ENCODE results near the gene ZNF593.

ZNF593 gene

DNA sequence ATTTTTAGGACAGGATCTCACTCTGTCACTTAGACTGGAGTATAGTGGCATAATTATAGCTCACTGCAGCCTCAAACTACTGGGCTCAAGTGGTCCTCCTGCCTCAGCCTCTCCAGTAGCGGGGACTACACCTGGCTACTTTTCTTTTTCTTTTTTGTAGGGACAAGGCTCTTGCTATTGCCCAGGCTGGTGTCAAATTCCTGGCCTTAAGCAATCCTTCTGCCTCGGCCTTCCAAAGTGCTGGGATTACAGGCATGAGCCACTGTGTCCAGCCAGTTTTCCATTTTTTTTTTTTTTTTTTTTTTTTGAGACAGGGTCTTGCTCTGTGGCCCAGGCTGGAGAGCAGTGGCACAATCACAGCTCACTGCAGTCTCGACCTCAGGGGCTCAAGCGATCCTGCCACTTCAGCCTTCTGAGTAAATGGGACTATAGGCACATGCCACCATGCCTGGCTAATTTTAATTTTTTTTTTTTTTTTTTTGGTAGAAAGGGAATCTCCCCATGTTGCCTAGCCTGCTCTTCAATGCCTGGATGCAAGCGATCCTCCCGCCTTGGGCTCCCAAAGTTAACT lies 43.7 kb downstream of the ZNF593 start:
- DNase-seq = no peak

DNA sequence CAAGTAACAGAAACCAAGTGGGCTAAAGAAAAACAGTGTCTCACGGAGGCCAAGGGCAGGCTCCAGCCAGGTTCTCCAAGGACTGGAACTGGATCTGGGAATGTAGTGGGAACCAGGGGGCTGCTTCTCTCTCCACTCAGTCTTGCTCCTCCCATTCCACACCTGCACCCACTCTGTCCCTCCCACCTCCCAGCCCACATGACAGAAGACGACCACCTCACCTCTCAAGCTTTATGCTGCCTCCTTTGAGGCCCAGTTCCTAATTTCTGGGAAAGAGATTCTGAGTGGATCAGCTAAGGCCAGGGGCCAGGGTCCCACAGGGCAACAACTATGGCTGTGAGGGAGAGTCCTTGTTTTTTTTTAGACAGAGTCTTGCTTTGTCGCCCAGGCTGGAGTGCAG lies 45.5 kb downstream of the ZNF593 start:
- no peak for DNase-seq

DNA sequence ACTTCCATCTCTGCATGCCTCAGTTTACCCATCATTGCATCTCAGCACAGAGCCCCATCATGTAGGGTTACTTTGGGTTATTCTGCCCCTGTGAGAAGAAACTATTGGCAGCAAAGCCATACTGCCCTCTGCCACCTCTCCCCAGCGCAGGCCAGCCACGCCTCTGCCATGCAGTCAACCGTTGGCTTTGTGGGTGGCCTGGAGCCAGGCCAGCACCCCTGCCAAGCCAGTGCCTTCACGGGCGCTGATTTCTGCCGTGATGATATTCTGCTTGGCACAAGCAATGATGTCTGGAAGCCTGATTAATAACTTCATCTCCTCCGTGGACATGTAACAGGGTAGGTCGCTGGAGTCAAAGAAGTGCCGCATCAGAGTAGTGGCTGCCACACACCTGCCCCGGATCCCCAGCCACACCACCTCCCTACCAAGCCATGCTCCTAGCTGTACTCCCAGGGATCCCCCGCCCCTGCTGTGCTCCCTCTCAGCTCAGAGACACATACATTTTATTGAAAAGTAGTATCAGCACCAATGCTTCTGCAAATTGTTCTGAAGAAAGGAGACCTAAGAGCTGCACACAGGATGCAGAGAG lies 49.3 kb downstream of the ZNF593 start:
- DNase-seq = peak; percentile 74

All from RPMI8226 (cell line).